SK-N-DZ (cell line): ENCODE results near the gene DIAPH2. TPM values are rescaled to one million over a fixed set of nuclear protein-coding genes. Genes with fewer than 3 reads are reported as not detected.
A peak's percentile ranks its signal among the peaks of the same experiment; 100 is the strongest.
"Not testable (repeated sequence)": the region's sequence is repeated elsewhere in the genome, so short reads cannot be mapped to it uniquely, and the experiment has no call there.

Source experiments
- DNase-seq: peaks from one replicate; pipeline ENCODE4 v3.0.0-alpha.2; 2015; ENCODE audit warnings: low spot score
- polyA plus RNA-seq, 2 experiments: library from polyadenylated mRNA; depleted of rRNA; stranded (reverse); fragments of >200 nt; gene quantifications; 2 replicates each; pipeline ENCODE4 v1.2.3, GENCODE V29; 2014

DIAPH2 gene
- polyA plus RNA-seq (2014; cell fraction: cytosol; rRNA removed), result 5.0 and 6.1 TPM in 2 replicates
- 4.0 TPM in 2 replicates for polyA plus RNA-seq (2014; cell fraction: nucleus; rRNA removed)

DNA sequence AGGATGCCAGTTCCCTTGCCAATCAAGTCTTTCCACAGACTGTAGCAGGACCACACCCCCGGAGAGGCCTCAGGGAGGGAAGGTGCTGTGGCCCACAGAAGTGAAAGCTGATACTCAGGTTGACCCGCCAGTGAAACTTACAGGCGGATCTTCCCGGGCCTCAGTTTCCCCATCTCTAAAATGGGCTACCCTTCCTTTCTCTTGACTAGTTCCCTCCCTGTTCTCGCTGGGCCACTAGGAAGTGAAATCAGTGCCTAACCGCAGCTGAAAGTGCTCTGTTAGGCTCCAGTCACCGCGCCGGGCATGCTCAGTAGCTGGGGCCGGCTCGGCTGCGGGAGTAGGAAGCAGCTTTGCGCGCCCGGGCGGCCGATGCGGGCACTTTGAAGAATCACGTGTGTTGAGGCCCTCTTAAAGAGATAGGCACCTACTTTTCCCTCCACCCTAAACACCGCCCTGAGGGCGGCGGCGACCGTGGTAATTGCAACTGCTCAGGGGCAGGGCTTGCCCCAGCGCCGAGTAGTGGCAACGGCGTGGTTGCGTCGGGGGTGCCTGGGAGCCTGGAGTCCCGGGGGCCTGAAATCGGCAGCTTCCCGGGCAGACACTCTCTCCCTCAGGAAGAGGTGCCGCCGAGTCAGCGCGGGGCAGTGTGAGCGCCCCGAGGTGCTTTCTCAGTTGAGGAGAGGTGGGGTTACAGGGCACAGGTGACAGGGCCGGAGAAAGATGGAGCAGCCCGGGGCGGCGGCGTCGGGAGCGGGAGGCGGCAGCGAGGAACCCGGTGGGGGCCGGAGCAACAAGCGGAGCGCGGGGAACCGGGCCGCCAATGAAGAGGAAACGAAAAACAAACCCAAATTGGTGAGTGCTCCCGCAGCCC, at the start of gene DIAPH2:
Gene DIAPH2 (plus strand): TSS at position 504 of the 871 bp plus-strand sequence.
- peak; percentile 81 for DNase-seq

DNA sequence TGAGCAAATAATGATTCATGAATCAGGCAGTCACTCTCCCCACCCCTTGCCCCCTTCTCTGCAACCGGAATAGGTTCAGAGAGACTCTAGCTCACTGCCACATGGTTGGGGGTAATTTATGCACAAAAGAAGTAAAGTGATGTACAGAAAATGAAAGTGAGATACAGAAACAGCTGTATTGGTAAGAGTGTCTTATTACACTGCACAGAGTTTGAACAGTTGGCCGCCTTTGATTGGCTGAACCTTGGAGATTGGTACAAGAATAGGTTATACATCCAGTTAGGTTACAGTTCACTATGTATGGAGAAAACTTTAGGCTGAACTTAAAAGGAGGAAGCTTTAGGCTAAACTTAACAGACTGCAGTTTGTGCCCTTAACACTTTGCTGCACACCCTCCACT, 34.6 kb upstream of the DIAPH2 start:
- no peak for DNase-seq

DNA sequence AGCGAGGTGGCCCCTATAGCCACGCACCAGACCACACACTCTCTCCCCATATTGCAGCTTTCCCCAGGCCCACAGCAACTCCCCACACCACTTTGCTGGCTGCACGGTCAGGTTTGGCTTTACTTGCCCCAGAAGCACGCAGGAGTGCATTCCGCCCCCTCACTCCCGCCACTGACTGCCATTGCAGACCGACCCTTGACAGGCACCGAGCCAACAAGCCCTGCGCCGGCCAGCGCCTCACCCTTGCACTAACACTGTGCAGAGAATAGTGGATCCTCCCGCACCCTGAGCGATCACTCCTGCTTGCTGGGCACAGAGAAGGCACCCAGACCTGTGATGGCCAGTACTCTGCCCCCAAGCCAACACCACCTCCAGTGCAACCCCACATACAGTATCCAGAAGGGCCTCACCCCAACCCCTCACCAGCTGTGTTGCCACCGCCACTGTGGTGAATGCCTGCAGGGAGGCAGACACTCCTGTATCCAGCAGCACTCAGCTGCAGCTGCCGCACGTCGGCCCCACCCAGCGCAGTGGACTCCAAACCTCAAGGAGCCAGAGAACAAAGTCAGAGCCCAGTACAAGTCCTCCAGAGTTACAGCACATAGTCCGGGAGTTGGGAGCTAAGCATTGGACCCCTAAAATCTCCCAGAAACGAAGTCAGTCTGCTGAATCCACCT, 28.6 kb upstream of the DIAPH2 start:
- no peak for DNase-seq

DNA sequence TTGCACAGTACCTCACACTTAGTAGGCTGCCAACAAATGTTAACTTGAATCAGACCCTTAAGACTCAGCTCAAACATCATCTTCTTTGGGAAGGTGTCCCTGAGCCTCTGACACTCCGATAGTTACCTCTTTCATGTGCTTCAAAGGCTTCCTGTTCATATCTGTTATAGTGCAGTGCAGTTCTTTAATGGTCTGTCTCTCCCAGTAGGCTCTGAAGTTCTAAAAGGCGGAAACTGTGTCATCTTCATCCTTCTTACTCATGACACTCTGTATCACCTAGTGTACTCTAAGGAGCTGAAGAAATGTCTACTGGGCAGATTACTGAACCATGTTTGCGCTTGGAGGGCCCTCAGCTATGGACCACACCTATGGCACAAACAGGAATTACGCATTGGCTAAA, 2.1 kb upstream of the DIAPH2 start:
- DNase-seq, result no peak

DNA sequence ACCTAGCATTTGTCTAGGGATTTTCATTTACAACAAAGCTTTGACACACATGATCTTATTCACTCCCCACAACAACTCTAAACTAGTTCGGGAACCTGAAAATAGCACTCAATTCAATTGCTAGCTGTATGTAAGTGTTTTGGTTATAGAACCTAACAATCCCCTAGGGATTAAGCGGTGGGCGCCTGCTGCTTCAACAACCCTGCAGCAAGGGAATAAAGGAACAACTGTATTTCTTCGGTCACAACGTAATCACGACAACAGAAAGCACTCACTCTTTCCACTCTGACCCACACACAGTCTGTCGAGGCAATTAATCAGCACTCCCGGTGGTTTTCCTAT, 674 bp upstream of the DIAPH2 start:
- no peak for DNase-seq

DNA sequence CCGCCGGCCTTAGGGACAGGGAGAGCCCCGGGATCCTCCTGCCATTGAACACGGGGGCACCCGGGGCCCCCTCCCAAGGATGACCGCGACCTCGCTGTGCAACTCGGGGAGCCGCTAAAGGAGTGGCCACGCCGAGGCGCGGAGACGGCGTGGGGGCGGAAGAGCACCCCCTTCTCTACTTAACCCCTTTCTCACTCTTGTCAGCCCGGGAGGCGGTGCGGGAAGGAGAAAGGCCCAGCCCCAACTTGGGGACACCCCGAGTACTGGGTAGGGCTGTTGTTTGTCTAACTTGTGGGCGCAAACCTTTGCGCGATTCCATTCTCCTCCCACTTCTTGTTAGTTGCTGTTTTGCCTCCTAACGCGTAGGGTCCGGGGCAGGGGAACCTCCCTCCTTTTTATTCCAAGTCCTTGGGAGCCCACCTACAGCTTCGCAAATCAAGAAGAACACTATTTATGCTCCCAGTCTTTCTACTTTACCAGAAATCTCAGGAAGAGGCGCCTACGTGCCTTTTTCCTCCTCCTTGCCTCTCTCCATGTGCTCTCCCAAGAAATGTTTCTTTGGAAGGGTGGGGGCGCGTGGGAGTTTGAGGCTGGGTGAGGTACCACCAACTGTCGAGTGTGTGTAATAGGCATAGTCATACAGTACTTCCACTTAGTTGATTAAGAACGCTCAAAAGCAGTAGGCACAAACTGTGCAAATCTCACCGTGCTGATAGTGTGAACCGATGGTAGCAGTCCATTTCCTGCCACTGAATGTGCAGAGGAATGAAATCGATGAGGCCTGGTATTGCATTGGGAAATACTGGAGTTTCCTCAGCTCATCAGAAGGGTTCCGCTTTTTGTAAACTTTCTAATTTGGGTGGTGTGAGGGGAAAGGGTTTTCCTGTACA, 813 bp downstream of the DIAPH2 start:
- DNase-seq, result peak; percentile 2

DNA sequence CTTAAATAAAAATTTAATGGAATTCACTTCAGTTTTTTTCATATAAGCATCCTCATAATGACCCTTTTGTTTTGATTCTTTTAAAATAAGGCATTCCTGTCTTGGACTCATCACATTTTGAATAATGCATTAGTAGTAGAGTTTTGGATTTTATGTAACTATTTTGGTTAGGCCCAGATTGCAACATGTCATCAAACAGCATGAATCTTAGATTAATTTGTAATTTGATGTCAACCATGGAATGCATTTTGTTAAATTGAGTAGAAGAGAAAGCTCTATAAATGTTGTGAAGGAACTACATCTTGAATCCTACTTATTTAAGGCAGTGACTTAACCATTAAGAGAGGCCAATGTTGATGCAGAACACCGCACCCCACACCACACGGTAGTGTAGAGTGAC, 3.1 kb downstream of the DIAPH2 start:
- no peak for DNase-seq

DNA sequence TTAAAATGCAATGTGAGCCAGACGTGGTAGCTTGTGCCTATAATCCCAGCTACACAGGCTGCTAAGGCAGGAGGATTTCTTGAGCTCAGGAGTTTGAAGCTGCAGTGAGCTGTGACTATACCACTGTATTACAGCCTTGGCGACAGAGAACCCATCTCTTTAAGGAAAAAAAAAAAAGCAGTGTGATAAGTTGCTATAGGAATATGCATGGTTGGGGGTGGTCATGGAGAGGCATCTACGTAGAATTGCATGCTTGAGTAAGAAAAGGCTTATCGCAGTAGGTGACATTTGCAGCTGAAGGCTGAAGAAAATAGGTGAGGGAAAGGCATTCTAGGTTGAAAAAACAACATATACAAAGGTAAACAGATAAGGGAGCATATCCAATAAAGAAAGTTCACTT, 4.1 kb downstream of the DIAPH2 start:
- DNase-seq, result no peak

DNA sequence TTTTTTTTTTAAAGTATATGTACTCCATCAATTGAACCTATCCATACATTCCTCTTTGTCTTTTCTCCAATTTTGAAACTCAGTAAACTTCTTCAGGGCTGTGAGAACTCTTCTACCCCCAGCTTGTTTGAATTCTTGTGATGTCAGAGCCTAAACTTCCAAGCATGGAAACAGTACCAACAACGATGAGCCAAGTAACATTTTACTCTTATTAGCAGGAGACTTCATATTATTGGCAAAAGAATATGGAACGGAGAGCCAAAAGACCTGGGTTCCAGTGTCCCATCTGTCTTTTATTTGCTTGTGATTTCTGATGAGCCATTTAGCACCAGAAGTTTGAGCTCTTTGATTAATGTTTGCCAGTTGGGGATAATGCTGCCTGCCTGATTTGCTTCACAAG, 5.3 kb downstream of the DIAPH2 start:
- DNase-seq, result no peak

DNA sequence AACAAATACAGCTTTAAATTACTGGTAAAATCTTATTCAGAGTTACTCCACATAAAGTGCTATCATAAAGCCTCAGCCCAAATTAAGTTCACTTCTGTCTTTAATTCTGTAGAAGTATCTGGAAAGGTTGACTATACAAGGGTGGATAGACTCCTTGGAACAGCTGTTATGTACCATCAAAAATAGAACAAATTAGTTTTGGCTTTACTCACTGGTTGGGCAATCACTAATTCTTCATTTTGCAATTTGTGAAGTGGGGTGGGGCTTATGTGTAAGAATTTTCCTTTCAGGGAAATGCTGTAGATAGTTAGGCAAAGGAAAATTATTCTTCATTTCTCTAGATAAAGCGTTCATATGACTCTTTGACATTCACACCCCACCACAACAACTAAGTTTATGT, 7.8 kb downstream of the DIAPH2 start:
- no peak for DNase-seq

DNA sequence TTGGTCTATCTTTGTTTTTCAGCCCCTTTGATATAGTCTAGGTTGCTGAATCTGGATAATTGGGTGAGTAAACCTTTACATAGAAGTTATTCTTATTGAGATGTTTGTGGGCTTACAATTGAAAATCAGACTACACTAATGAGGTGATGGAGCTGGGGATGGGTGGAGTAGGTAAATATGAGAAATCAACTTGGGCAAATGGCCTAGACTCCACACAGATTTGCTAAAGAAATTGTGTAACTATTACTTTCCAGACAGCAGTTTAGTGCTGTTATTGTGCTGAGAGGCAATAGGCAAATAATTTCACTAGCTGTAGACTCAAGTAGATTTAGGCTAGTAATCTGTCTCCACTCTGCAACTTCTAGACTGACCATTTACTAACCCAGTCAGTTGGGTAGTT, 8.2 kb downstream of the DIAPH2 start:
- DNase-seq, result no peak

DNA sequence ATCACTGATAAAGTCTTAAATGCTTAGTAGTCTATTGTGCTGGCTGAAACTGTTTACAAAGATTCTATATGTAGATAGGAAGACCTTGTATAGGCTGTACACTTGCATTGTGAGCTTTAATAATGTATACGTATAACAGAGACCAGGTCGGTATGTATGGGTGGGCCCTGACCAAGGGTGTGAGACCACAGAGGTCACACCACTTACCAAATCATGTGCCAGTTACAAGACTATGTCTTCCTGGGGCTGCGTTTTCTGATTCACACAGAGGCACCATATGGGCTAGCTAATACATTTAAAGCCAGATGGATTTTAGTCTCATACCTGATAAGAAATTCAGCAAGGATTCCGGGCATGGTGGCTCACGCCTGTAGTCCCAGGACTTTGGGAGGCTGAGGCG, 8.8 kb downstream of the DIAPH2 start:
- DNase-seq, result no peak

DNA sequence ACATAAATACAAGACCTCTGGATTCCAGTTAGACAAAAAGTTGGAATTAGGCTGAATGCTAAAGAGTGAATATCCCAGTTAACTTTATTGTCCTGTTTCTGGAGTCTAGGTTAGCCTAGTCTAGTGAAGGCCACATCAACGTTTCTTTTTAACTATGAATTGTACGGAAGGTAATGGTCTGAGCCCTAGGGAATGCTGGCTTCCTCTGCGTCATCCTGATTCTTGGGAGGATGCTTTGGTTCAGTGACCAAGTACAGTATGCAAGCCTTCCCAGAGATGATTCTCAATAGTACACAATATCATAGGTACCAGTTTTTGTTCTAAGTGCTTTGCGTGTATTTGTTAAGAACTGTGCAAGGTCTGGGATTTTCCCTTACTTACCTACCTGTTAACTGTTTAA, 11.8 kb downstream of the DIAPH2 start:
- DNase-seq, result no peak

DNA sequence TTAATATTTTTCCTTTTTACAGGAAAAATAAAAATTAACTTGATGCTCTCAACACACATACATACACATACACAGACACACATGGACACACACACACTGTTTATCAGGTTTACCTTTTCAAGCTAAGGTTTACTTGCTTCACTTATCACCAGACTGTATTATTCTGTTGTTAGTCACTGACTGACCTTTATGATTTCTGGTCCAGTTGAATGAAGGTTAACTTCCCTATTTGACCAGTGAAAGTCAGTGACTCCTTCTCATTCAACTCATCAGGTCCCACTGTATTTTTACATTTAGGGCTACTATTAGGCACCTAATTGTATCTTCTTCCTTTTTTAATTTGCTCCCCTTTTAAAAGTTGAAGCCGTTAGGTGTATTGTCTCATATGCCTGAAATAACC, 16.0 kb downstream of the DIAPH2 start:
- no peak for DNase-seq

DNA sequence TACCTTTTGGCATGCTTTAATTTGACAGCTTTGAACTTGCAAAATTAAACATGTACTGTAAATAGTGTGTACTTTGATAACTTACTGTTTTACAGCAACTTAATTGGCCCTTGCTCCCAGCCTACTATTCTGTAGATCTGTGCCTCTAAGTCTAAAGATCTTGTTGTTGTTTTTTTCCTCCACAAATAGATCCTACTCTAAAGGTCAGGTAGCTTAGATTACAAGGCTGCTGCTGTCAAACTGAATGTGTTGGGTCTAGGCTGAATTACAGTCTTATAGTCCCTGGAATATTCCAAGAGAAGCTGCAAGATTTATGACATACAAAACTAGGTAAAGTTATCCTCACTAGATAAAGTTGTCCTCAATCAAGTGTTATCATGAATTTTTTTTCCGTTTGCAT, 18.7 kb downstream of the DIAPH2 start:
- no peak for DNase-seq

DNA sequence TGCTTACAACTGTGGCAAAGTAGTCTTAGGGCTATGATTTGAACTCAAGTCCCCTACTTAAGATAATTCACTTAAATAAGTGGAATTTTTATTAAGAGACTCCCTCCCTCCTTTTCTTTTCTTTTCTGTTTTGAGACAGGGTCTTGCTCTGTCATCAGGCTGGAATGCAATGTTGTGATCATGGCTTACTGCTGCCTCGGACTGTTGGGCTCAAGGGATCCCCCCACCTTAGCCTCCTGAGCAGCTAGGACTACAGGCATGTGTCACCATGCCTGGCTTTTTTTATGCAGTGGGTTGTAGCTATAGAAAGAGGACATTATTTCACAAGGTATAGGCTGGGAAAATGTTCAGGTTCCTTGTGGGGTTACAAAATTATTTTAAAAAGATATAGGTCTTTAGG, 19.2 kb downstream of the DIAPH2 start:
- no peak for DNase-seq

DNA sequence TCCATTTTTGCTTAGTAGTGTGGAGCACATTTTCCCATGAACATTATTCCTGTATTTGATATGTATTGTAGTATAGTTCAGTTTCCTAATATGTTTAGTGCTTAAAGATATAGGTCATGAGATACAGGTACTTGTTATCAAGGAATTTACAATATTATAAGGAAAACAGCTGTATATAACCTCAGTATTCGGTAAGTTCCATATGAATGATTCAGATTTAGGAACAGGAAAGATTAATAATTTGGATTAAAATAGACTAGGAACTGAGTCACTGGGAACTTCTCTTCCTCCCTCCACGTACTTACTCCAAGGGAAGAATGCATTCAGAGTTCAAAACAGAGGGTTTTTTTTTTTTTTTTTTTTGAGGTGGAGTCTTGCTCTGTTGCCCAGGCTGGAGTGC, 20.0 kb downstream of the DIAPH2 start:
- no peak for DNase-seq

DNA sequence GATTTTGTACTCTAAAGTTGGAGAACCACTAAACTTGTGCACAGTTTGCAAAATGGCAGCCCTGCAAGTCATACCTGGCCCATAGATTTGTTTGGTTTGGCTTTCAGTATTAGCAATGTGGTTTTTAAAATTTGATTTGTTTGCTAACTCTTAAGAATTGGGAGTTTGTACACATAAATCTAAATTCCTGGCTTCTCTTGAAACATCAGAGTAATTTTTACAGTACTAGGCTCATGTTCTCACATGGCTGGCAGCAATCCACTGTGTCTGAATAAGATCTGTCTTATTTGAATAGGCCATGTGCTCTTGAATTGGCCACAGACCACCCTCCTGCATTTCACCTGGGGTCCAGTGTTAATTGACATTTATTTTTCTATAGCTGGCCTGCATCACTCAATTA, 21.3 kb downstream of the DIAPH2 start:
- no peak for DNase-seq

DNA sequence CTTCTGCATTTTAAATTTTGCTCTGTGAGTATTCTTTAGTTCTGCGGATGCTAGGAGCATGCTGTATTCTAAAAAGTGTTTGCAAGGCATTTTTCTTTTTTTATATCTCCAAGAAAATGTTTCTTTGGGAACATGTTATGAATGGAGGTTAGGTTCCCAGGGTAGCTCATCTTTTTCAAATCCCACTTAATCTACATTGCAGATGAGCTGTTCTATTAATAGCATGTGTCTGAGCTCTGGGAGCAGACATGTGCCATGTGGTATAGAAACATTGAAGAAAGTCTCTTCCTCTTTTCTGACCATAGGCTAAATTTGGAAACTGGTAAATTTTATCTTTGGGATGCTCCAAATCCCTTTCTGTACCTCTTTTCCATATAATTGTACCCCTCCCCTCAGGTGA, 23.2 kb downstream of the DIAPH2 start:
- no peak for DNase-seq

DNA sequence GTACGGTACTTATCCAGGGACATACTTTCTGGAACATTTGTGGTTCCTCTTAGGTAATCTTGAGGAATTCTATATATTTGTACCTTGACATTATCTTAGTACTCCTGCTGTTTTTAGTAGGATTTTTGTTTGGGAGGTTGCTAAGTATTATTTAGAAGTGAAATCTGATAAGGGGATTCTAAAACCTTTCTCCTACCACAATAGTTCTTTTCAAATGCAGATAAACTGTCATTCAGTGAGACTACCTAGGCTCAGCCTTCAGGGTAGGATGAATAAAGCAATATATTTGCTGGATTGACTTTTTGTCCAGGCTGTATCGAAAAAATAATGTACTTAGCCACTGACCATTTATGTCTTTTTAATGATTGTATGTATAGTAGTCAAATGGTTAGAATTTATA, 25.4 kb downstream of the DIAPH2 start:
- DNase-seq, result no peak

DNA sequence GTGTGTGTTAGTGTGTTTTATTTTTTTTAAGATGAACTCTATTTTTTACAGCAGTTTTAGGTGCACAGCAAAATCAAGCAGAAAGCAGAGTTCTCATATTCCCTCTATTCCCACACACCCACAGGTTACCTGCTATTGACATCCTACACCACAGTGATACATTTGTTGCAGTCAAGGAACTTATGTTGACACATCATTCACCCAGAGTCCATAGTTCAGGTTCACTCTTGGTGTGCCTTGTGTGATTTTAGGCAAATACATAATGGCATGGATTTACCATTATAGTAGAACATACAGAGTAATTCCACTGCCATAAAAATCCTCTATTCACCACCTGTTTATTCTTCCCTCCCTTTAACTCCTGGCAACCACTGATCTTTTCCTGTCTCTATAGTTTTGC, 28.7 kb downstream of the DIAPH2 start:
- no peak for DNase-seq

DNA sequence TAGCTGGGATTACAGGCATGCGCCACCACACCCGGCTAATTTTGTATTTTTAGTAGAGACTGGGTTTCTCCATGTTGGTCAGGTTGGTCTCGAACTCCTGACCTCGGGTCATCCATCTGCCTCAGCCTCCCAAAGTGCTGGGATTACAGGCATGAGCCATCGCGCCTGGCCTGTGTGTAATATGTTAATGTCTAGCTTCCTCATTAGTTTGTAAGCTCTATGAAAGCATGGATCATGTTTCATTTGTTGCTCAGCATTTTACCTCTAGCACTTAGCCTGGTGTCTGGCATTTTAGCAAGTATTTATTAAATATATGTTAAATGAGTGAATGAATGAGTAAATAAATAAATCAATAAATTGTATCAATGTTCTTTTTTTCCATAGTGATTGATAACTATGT, 29.8 kb downstream of the DIAPH2 start:
- DNase-seq, result not testable (repeated sequence)
